ENCODE data around the gene IRX2.

The IRX2 gene

GRCh38 chr5:2755681-2756171, 4.2 kb upstream of the IRX2 start:
- no peak for DNase-seq

- DNase-seq, result no peak
Measured at GRCh38 chr5:2755076-2755680, 3.7 kb upstream of the IRX2 start.

GRCh38 chr5:2754581-2755075, 3.2 kb upstream of the IRX2 start:
- no peak for DNase-seq

- no peak for DNase-seq
Measured at GRCh38 chr5:2753452-2754420, 2.3 kb upstream of the IRX2 start.

GRCh38 chr5:2752821-2753439, 1.5 kb upstream of the IRX2 start:
- DNase-seq, result no peak

GRCh38 chr5:2752059-2752820, 763 bp upstream of the IRX2 start:
- DNase-seq, result no peak

GRCh38 chr5:2750758-2751464, 566 bp downstream of the IRX2 start:
- peak; percentile 17 for DNase-seq

GRCh38 chr5:2750026-2750757, 1.3 kb downstream of the IRX2 start:
- DNase-seq, result no peak

GRCh38 chr5:2749514-2750025, 1.9 kb downstream of the IRX2 start:
- no peak for DNase-seq

- no peak for DNase-seq
Measured at GRCh38 chr5:2748861-2749513, 2.5 kb downstream of the IRX2 start.

- no peak for DNase-seq
Measured at GRCh38 chr5:2748179-2748860, 3.2 kb downstream of the IRX2 start.

- DNase-seq, result no peak
Measured at GRCh38 chr5:2747363-2748162, 3.9 kb downstream of the IRX2 start.

- DNase-seq, result no peak
Measured at GRCh38 chr5:2746561-2747032, 4.9 kb downstream of the IRX2 start.

GRCh38 chr5:2744485-2744884, 7.0 kb downstream of the IRX2 start:
- DNase-seq, result no peak

GRCh38 chr5:2742921-2743679, 8.4 kb downstream of the IRX2 start:
- DNase-seq, result no peak

- no peak for DNase-seq
Measured at GRCh38 chr5:2741956-2742355, 9.5 kb downstream of the IRX2 start.

GRCh38 chr5:2740876-2741555, 10.5 kb downstream of the IRX2 start:
- no peak for DNase-seq

Measured in stimulated activated CD4-positive, alpha-beta T cell treated with anti-CD3 and anti-CD28 coated beads, Interleukin-15, amount 100 ng/mL, for 24 hours (primary cell).